Stimulated activated CD4-positive, alpha-beta T cell treated with anti-CD3 and anti-CD28 coated beads, Interleukin-2, amount 100 ng/mL, for 4 hours (primary cell): ENCODE data around the gene GPSM1.
"Not testable (repeated sequence)": the region's sequence is repeated elsewhere in the genome, so short reads cannot be mapped to it uniquely, and the experiment has no call there.

Experiments
- DNase-seq: peaks from one replicate; pipeline ENCODE4 v3.0.0-alpha.2; 2020; ENCODE audit warnings: low read depth

The GPSM1 gene

DNA sequence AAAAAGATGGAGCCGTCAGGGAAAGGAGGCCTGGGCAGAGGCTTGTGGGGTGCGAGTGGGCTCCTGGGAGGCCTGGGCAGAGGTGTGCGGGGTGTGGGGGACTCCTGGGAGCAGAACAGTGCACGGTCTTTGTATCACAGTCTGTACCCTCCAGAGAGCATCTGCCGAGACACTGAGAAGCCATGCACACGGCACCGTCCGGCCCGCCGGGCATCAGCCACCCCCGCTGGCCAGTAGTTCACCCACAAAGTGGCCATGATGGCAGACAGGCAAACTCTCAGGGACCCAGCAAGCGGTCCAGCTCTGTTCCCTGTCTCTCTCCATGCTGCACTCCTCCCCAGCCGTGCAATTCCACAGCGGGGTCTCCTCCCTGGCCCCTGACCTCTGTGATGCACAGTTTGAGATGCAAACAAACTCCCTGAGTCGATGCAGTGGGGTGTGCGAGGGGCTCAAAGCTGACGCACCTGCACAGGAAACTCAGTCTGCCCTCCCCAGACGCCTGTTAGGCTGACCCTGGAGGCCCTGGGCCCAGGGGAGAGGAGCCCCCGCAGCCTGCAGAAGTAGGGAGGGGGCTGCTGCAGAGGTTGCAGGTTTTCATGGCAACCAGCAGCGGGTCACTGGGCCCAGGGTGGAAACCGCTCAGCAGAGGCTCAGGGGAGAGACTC is 9.1 kb upstream of the GPSM1 start:
- DNase-seq, result no peak

DNA sequence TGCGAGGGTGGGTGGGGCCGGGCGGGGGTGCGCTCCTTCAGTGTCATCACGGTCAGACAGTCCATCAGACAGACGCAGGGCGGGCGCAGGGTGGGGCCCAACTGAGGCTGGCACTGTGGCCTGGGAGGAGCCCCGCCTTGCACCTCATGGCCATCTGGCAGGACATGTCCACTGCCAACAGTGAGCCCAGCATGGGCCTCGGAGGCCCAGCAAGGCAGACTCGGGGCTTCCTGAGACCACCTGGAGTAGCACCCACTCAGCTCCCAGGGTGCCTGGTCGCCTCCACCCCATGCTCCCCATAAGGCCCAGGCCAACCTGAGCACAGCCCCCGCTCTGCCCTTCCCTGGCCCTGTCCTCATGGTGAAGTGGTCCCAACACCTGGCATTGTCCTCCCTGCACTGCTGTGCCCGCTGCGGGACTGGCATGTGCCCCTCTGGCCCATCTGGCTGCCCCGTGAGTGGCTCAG is 8.5 kb upstream of the GPSM1 start:
- no peak for DNase-seq

DNA sequence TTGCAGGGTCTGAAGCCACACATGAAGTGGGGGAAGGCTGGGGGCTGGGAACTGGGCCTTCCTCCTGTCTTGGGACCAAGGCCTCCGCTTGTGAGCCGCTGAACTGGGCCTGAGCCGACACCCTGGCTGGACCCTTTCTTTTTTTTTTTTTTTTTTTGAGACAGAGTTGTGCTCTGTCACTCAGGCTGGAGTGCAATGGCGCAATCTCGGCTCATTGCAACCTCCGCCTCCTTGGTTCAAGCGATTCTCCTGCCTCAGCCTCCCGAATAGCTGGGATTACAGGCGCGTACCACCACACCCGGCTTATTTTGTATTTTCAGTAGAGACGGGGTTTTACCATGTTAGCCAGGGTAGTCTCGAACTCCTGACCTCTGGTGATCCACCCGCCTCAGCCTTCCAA is 8.1 kb upstream of the GPSM1 start:
- not testable (repeated sequence) for DNase-seq

DNA sequence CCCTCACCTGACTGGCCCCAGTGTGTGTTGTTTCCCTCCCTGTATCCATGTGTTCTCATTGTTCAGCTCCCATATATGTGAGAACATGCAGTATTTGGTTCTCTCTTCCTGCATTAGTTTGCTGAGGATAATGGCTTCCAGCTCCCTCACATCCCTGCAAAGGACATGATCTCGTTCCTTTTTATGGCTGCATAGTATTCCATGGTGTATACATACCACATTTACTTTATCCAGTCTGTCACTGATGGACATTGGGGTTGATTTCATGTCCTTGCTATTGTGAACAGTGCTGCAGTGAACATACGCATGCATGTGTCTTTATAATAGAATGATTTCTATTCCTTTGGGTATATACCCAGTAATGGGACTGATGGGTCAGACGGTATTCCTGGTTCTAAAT is 7.4 kb upstream of the GPSM1 start:
- not testable (repeated sequence) for DNase-seq

DNA sequence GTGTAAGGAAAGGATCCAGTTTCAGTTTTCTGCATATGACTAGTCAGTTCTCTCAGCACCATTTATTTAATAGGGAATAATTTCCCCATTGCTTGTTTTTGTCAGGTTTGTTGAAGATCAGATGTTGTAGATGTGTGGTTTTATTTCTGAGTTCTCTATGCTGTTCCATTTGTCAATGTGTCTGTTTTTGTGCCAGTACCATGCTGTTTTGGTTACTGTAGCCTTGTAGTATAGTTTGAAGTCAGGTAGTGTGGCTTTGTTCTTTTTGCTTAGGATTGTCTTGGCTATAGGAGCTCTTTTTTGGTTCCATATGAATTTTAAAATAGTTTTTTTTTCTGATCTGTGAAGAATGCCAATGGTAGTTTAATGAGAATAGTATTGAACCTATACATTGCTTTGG is 6.4 kb upstream of the GPSM1 start:
- DNase-seq, result not testable (repeated sequence)

DNA sequence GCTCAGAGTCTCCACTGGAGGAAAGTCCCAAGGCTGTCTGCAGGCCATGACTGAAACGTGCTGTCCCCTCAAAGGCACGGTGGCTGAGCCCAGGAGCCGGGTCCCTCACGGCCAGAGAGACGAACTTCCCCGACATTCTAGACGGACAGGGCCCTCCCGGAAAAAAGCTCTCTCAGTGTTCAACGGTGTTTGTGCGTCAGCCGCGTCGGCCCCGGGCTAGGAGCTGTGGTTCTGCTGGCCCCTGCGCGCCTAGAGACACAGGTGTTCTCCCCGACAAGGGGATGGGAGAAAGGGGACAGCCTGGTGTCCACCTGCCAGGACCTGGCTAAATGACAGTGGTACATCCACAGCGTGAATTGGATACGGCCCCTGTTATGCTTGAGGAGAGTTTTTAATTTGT is 5.8 kb upstream of the GPSM1 start:
- no peak for DNase-seq

DNA sequence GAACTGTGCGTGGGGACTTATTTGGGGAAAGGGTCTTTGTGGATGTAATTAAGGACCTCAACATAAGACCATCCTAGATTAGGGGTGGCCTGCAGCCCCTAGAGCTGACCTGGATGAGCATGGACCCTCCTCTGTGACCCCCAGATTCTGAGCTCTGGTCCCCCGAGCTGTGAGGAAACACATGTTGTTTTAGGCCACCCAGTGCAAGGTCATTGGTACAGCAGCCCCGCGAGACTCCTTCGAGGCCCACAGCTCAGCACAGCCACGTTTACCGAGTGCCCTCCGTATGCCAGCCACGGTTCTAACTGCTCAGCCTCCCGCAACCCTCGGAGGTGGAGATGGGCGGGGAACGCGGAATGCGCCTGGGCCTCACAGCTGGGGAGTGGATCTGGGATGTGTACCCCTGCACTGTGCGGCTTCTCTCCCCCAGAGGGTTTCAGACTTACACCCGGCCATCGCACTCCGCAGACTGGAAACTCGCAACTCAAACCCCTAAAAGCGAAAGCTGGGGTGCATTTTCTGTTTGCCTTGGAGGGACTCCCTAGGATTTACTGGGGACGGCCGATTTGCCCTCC is 4.5 kb upstream of the GPSM1 start:
- no peak for DNase-seq

DNA sequence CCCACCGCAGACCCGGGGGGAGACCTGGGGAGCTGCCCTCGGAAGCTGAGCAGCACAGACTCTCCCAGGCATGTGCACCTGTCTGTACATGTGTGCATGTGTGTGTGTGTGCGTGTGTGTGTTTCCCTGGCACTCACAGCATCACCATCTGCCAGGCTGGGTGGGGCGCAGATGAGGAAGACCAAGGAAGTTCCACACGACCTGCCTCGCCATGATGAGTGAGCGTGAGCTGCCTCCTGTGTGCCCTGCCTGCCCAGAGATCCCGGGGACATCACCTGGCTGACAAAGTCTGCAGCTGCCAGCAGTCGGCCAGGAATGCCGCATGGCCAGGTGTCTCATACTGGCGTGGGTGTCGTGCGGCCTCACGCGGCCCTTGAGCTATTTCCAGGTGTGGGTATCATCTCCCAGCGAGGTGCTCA is 4.0 kb upstream of the GPSM1 start:
- DNase-seq, result no peak

DNA sequence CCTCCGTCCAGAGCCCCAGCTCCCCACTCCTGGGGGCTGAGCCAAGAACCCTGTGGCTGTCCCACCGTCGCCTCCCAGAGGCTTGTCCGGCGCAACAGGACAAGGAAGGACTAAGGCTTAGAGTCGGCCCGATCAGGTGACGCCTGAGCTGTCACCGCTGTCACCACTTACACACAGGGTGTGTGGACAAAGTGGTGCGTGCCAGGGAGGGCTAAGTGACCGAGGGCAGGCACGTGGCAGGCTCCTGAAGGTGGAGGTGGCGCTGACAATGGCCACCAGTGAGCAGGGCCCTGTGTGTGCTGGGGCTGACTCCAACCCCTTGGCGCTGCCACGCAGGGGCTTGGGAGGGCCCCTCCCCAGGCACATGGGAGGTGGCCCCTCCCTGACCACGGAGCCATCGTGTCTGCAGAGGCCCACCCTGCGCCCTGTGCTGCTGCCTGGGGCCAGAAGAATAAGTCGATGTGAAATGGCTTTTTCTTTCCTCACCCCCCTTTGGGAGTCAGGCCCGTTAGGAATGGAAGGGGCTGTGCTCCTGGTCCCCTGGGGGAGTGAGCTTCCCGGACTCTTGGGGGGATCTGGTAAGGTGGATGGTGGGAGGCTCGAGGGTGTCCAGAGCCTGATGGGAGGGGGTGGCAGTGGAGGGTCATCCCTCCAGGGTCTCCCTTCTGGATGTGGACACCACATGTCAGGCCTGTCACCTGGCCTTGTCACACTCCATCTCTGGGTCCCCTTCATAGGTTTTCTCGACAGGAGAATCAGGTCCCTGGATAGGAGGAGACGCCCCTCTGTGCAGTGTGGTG is 2.6 kb upstream of the GPSM1 start:
- DNase-seq, result no peak

DNA sequence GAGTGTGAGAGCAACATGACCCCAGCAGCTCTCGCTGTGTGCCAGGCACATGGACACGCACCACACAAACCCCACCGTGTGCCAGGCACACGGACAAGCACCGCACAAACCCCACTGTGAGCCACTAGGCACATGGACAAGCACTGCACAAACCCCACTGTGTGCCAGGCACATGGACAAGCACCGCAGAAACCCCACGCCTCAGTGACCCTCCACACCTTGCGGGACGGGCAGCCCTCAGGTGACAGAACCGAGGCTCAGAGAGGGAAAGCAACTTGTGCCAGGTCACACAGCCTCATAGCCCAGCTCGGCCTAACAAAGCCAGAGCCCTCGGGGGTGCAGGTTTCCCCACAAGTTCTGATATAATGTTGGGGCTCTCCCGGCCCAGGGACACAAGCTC is 2.0 kb upstream of the GPSM1 start:
- DNase-seq, result no peak

DNA sequence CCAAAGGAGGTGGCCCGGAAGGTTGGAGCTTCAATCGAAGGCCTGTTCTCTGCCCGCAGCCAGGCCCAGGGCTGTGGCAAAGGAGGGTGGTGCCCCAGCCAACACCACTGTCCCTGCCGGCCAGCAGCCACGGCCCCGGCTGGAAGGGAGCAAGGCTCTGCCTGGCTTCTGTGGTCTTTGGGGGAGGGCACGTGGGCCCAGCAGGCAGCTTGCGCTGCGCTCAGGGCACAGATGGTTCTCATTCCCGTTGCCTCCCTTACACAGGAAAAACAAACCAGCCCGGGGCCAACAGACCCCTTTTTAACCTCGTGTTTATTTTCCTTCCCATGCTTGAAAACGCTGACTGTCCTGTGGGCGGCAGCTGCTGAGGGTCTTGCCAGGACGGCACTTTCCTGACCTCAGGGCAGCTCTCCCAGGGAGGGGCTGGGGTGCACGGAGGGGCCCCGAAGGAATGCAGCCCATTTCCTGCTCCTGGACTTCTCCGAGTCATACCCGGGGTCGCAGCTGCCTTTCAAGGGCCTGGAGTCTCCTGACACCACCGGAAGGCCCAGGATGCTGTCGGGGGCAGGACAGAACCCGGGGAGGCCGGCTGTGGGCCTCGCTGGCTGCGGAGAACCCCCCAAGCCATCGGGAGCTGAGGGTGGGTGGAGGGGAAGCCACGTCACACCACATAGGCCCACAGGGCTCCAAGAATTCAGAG is 1.1 kb upstream of the GPSM1 start:
- no peak for DNase-seq

DNA sequence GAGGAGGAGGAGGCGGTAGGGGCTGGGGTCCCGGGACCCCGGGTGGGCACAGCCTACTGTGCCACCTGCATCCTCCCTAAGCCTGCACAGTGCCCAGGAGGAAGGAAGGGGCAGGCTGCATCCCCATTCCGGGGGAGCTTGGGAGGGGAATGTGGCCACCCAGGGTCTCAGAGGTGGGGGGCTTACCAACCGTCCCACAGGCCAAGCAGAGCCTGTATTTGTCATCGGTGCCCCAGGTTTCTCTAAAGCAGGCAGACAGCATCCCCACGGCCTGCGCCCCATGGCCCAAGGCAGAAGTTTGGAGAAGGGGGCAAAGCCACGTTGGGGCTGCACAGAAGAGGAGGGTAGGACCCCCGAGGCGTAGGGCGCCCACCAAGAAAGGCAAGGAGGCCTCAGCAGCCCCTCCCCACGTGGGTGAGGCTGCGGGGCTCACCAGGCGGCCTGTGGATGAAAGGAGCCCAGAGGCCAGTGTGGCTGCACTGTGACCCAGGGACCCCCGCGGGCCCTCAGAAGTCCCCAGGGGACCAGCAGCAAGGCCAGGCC is 507 bp upstream of the GPSM1 start:
- no peak for DNase-seq

DNA sequence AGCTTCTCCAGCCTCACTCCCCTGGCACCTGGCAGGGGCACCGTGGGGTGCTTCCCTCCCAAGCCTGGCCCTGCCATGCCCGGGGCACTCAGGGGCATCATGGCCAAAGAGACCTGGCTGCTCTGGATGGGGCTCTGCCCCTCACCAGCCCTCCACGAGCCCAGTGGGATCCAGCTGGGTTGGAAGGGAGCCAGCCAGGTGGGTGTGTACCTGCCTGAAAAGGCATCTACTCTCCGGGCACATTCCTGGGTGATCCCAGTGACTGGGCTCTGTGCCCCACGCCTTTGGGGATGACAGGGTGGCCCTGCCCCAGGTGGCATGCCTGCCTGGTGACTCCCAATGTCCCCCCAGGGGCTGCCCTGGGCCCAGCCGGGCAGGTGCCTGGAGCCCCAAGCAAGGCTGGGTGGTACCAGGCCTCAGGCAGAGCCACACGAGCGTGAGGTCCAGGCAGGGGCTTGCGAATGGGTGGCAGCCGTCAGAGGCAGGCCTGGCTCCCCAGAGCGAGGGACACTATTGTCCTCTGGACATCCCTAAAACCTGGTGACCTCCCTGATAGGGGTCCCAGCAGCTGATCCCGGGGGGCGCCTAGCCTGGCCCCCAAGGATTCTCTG is 777 bp downstream of the GPSM1 start:
- DNase-seq, result no peak

DNA sequence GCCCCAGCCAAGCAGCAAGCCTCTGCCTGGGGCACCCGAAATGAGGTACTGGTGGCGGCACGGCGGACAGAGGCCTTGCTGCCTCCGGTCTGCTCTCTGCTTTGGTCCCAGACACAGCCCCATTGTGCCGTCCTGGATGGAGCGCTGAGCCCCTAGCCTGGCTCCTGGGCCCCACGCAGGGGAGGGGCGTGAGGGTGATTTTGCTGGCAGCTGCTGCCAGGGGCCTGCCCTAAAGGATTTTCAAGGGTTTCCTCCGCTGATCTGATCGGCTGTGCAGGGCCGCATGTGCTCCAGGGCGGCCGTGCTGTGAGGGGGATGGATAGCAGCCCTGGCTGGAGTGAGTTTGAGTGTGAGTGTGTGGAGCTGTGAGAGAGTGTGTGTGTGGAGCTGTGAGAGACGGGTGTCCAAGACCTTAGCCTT is 1.3 kb downstream of the GPSM1 start:
- no peak for DNase-seq

DNA sequence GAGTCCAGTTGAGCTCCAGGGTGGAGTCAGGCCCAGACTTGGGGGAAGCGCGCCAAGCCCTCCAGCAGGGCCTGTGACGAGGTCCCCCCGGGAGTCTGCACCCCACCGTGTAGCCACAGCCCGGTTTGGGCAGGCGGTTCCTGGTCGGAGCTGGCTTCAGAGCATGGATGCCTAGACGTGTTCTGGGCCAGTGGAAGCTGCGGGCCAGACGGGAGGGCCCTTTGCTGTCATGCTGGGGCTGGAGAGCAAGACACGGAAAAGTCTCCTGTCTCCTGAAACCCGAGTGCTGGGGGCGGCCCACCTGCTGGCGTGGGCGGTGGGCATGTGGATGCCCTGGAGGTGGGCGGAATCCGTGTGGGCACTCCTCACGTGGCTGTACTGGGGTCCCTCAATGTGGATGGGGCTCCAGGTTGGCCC is 1.9 kb downstream of the GPSM1 start:
- no peak for DNase-seq

DNA sequence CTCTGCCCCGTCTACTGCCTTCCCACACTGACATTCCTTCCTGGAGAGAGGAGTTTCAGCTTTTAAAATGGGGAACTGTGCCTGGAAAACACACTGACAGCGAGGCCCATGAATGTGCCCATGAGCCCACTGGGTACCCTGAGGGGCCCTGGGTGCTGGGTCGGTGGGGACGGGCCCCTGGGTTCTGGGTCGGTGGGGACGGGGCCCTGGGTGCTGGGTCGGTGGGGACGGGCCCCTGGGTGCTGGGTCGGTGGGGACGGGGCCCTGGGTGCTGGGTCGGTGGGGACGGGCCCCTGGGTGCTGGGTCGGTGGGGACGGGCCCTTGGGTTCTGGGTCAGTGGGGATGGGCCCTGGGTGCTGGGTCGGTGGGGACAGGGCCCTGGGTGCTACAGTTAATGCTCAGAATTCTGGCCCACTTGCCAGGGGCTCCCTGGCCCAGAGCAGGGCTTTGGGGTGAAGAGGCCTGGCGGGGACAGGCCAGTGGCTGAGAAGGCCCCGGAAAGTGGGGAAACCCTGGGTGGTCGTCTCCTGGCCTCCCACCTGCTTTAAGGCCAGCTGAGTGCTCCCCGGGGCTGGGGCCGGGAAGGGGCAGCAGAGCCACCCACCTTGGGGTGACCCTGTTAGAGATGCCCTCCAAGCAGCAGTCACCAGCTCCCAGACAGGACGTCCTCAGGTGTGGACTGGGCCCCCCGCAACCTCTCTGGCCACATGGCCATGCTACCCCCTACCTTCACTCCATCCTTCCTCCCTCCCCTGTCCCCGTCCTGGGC is 2.5 kb downstream of the GPSM1 start:
- DNase-seq, result no peak

DNA sequence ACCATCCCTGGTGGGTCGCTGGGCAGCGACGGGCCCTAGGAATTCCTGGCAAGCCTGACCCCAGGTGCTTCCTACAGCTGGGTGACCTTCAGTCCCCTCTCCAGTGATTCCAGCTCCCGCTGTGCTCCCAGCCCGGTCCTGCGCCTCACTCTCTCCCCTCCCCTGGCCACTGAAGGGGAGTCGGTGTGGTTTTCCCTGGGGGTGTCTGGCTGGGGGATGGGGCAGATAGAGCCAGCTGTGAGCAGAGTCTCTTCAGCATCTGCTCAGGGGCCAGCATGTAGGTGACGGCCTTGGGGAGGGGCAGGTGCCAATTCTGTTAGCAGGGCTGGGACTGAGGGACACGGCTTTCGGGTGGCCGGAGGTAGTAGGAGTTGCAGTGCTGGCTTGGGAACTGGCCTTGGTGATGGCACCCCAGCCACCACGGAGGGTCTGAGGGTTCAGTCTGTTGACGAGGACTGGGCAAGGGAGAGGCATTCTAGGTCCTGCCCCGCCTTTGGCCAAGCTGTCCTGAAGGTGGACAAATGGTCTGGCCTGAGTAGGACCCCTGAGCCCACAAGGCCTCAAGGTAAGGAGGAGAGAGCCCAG is 3.2 kb downstream of the GPSM1 start:
- DNase-seq, result no peak

DNA sequence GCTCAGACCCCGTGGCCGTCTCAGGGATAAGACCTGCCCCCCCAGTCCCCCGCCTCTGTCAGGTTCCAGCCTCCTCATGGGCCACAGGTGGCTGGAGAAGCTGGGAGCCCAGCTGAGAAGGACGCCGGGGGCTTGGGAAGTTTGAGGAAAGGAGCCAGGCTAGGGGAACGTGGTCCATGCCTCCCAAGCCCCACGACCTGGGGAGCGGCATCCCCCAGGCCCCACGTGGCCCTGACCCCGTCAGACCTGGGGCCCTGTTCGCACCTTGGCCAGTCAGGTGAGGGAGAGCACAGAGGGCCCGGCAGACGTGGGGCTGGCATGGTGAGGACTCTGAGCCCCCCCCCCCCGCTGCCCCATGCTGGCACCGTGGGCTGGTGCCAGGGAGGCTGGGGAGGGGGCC is 3.7 kb downstream of the GPSM1 start:
- DNase-seq, result no peak

DNA sequence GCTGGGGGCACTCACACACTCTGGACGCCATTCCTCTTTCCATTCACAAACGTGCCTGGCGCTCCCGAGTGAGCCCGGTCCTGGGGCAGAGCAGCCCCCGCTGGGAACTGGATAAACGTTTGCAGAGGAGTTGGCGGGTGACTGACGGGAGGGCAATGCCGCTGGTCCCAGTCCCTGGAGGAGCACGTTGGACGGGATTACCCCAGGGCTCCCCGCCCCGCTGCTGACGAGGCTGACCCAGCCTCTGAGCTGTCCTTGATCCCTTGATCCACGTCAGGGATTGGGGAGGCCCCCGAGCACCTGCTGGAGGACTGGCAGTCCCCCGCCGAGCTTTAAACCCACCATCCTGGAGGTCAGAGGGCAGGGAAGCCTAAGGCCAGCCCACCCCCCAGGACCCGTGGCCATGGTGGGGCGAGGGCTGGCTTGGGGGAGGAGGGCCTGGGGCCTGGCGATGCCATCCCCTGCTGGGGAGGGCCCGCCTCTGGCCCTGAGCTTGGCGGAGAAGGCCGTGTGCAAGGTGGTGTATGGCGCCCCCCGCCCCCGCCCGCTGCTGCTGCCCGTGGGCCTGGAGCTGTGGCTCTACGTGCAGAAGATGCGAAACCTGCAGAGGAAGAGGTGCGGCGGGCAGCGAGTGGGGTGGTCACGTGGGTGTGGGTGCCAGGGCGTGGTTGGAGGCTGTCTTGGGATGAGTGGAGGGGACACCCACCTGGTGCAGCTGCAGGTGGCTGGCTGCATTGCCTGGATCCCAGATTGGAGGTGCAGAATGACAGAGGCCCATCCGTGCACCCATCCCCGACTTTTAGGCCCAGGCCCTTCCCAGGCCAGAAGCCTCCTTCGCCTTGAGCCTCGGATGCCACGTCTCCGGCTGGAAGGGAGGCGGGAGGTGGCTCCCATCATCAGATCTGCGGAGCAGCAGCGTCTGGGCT is 4.5 kb downstream of the GPSM1 start:
- DNase-seq, result no peak
